ENCODE results near the gene SHROOM4. TPM values are rescaled to one million over a fixed set of nuclear protein-coding genes. Genes with fewer than 3 reads are reported as not detected.

SHROOM4 gene
- total and polyA plus RNA-seq, 2 of the 13 experiments (the other 11 are each of a cell fraction or from before 2014, with no cell fraction given), result 0.08 to 0.18 TPM

- TF ChIP-seq, protein P1, sequence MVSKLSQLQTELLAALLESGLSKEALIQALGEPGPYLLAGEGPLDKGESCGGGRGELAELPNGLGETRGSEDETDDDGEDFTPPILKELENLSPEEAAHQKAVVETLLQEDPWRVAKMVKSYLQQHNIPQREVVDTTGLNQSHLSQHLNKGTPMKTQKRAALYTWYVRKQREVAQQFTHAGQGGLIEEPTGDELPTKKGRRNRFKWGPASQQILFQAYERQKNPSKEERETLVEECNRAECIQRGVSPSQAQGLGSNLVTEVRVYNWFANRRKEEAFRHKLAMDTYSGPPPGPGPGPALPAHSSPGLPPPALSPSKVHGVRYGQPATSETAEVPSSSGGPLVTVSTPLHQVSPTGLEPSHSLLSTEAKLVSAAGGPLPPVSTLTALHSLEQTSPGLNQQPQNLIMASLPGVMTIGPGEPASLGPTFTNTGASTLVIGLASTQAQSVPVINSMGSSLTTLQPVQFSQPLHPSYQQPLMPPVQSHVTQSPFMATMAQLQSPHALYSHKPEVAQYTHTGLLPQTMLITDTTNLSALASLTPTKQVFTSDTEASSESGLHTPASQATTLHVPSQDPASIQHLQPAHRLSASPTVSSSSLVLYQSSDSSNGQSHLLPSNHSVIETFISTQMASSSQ (IDR thresholded peaks at IDR 0.05; ENCODE audit: low read depth), result no peak
- TF ChIP-seq, protein P1 (CRISPR knock-in tag; IDR thresholded peaks at IDR 0.05; ENCODE audit: borderline replicate concordance), result no peak
- TF ChIP-seq U2AF1 (optimal IDR thresholded peaks at IDR 0.05; ENCODE audit: low read depth, low read length) (no peak), ZMYM4 (CRISPR knock-in tag; IDR thresholded peaks at IDR 0.05) (no peak)
Measured at GRCh38 chrX:50644496-50644895, 169.5 kb downstream of the SHROOM4 start (continued).

- Histone ChIP-seq H3K27me3 (ENCODE audit: control insufficient read depth in 1 of 2, insufficient read depth in 2 of 2, low read length in 2 of 2) (no peaks in the 10 kb centered on the region), H3K4me2 (ENCODE audit: low read depth, low read length) (no peak overlapping the region), H3K4me3 (replicated peaks in 1 of 3; ENCODE audit: insufficient read depth in 1 of 3, low read depth in 2 of 3, low read length in 3 of 3) (no peak overlapping the region), H3K4me1 (ENCODE audit: insufficient read depth, low read length) (no peaks in the 10 kb centered on the region), H4K20me1 (ENCODE audit: insufficient read depth, low read length) (no peaks in the 10 kb centered on the region), H3K36me3 (replicated peaks in 1 of 2; ENCODE audit: control insufficient read depth in 1 of 2, insufficient read depth in 2 of 2, low read length in 2 of 2) (no peaks in the 10 kb centered on the region), H3K9me3 (ENCODE audit: low read length) (no peaks in the 10 kb centered on the region), H3K27ac (ENCODE audit: extremely low read length, insufficient read depth, low read length) (no peak overlapping the region), H2AFZ (ENCODE audit: low read length) (no peak overlapping the region), H3K9ac (ENCODE audit: insufficient read depth, low read depth, low read length) (no peak overlapping the region), H3K79me2 (ENCODE audit: insufficient read depth, low read length) (no peaks in the 10 kb centered on the region)
- FAIRE-seq, result no peak
- POLR2A ChIA-PET, result no interaction called here
- DNase-seq (ENCODE audit: low spot score), result no peak
- CTCF ChIA-PET (ENCODE audit: low intra/inter-chr PET ratio, low total read pairs), result no interaction called here
- in situ Hi-C loops (cut with HindIII; ENCODE audit: extremely low pct_ligation_motif_present, low pct_unique_long_range_greater_than_20kb), result no loop called here
- WGBS (ENCODE audit: low lambda C conversion rate), result 65% methylated on average over 2 of the region's 7 CpGs
- BruUV-seq (replicated peaks), result no TSS peak
- intact Hi-C loops (cut with micrococcal nuclease; ENCODE audit: unreplicated experiment), result no loop called here
- no peak for ATAC-seq
- TF ChIP-seq ZNF776 (CRISPR knock-in tag; IDR thresholded peaks at IDR 0.05), result no peak
- TF ChIP-seq, protein P2, sequence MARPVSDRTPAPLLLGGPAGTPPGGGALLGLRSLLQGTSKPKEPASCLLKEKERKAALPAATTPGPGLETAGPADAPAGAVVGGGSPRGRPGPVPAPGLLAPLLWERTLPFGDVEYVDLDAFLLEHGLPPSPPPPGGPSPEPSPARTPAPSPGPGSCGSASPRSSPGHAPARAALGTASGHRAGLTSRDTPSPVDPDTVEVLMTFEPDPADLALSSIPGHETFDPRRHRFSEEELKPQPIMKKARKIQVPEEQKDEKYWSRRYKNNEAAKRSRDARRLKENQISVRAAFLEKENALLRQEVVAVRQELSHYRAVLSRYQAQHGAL (CRISPR knock-in tag; IDR thresholded peaks at IDR 0.05; ENCODE audit: not compliant biosample characterization), result no peak
- no peak for TF ChIP-seq UBTF (CRISPR knock-in tag; IDR thresholded peaks at IDR 0.05)
- TF ChIP-seq SALL2 (CRISPR knock-in tag; IDR thresholded peaks at IDR 0.05), result no peak
- no peak for TF ChIP-seq NFRKB (IDR thresholded peaks at IDR 0.05)
- no peak for TF ChIP-seq FOXA3 (CRISPR knock-in tag; IDR thresholded peaks at IDR 0.05)
- no peak for TF ChIP-seq RBM22 (optimal IDR thresholded peaks at IDR 0.05; ENCODE audit: low read length)
- TF ChIP-seq SRF (IDR thresholded peaks at IDR 0.05; ENCODE audit: low read depth, low read length), result no peak
Measured at GRCh38 chrX:50643525-50644137, 170.4 kb downstream of the SHROOM4 start.

Measured in HepG2 (cell line).